Activated naive CD8-positive, alpha-beta T cell treated with anti-CD3 and anti-CD28 coated beads for 36 hours (primary cell): Measurements from ENCODE around the gene HOXA10. TPM values are rescaled to one million over a fixed set of nuclear protein-coding genes. Genes with fewer than 3 reads are reported as not detected.

ENCODE experiments used
- DNase-seq: peaks from one replicate; pipeline ENCODE4 v3.0.0; 2021
- H3K27ac Mint-ChIP-seq: one replicate; pipeline ENCODE4 v1.8.0; 2022; ENCODE audit warnings: mild to moderate bottlenecking, moderate library complexity, mixed read lengths
- H3K27me3 Mint-ChIP-seq: one replicate; pipeline ENCODE4 v1.8.0; 2022; ENCODE audit warnings: mild to moderate bottlenecking, mixed read lengths
- H3K36me3 Mint-ChIP-seq: one replicate; pipeline ENCODE4 v1.8.0; 2021; ENCODE audit warnings: mild to moderate bottlenecking, mixed read lengths
- H3K4me1 Mint-ChIP-seq: one replicate; pipeline ENCODE4 v1.8.0; 2021; ENCODE audit warnings: mixed read lengths
- H3K4me3 Mint-ChIP-seq: one replicate; pipeline ENCODE4 v1.8.0; 2022; ENCODE audit warnings: mild to moderate bottlenecking, moderate library complexity, mixed read lengths
- H3K9me3 Mint-ChIP-seq: one replicate; pipeline ENCODE4 v1.8.0; 2022; ENCODE audit warnings: mixed read lengths
- total RNA-seq, 2 experiments: library from RNA; stranded (reverse); gene quantifications; one replicate each; pipeline ENCODE4 v1.2.3, GENCODE V29; 2021

HOXA10 gene
- total RNA-seq, 2 experiments from 2014 or later: not detected

- Mint-ChIP-seq H3K4me3 (no peak overlapping the region), H3K36me3 (peaks cover 1% of the 10 kb centered on the region), H3K27me3 (peaks cover 73% of the 10 kb centered on the region), H3K4me1 (peaks cover 20% of the 10 kb centered on the region), H3K27ac (no peak overlapping the region), H3K9me3 (no peaks in the 10 kb centered on the region)
- DNase-seq: no peak
Measured at GRCh38 chr7:27138472-27138871, 35.6 kb downstream of the HOXA10 start.

GRCh38 chr7:27137640-27138315 lies 36.3 kb downstream of the HOXA10 start:
- H3K27ac Mint-ChIP-seq: no peak overlapping the region
- no peak for DNase-seq
- peaks cover 1% of the 10 kb centered on the region for H3K36me3 Mint-ChIP-seq
- no peaks in the 10 kb centered on the region for H3K9me3 Mint-ChIP-seq
- no peak overlapping the region for H3K4me3 Mint-ChIP-seq
- H3K4me1 Mint-ChIP-seq: peaks cover 20% of the 10 kb centered on the region
- H3K27me3 Mint-ChIP-seq: peaks cover 76% of the 10 kb centered on the region

- Mint-ChIP-seq H3K4me3 (no peak overlapping the region), H3K27ac (no peak overlapping the region)
- no peak for DNase-seq
Measured at GRCh38 chr7:27134392-27134791, 39.7 kb downstream of the HOXA10 start.

GRCh38 chr7:27133409-27134231 lies 40.5 kb downstream of the HOXA10 start:
- Mint-ChIP-seq H3K4me3 (no peak overlapping the region), H3K9me3 (no peaks in the 10 kb centered on the region), H3K36me3 (no peaks in the 10 kb centered on the region), H3K27me3 (peaks cover 82% of the 10 kb centered on the region), H3K4me1 (peaks cover 20% of the 10 kb centered on the region), H3K27ac (no peak overlapping the region)
- no peak for DNase-seq

More at GRCh38 chr7:27134392-27134791, 39.7 kb downstream of the HOXA10 start:
- Mint-ChIP-seq H3K9me3 (no peaks in the 10 kb centered on the region), H3K27me3 (peaks cover 79% of the 10 kb centered on the region), H3K4me1 (peaks cover 20% of the 10 kb centered on the region), H3K36me3 (no peaks in the 10 kb centered on the region)

- Mint-ChIP-seq H3K4me1 (peaks cover 20% of the 10 kb centered on the region), H3K27me3 (peaks cover 77% of the 10 kb centered on the region)
Measured at GRCh38 chr7:27132978-27133377, 41.1 kb downstream of the HOXA10 start.

GRCh38 chr7:27132214-27132613 lies 41.9 kb downstream of the HOXA10 start:
- Mint-ChIP-seq H3K27ac (no peak overlapping the region), H3K9me3 (no peaks in the 10 kb centered on the region), H3K36me3 (no peaks in the 10 kb centered on the region), H3K4me1 (peaks cover 18% of the 10 kb centered on the region), H3K27me3 (peaks cover 77% of the 10 kb centered on the region), H3K4me3 (no peak overlapping the region)
- DNase-seq: no peak

More at GRCh38 chr7:27132978-27133377, 41.1 kb downstream of the HOXA10 start:
- no peak for DNase-seq
- no peak overlapping the region for H3K4me3 Mint-ChIP-seq
- no peaks in the 10 kb centered on the region for H3K36me3 Mint-ChIP-seq
- H3K9me3 Mint-ChIP-seq: no peaks in the 10 kb centered on the region
- no peak overlapping the region for H3K27ac Mint-ChIP-seq

- no peaks in the 10 kb centered on the region for H3K36me3 Mint-ChIP-seq
- no peak overlapping the region for H3K27ac Mint-ChIP-seq
- no peaks in the 10 kb centered on the region for H3K9me3 Mint-ChIP-seq
- peaks cover 72% of the 10 kb centered on the region for H3K27me3 Mint-ChIP-seq
- DNase-seq: no peak
- peaks cover 16% of the 10 kb centered on the region for H3K4me1 Mint-ChIP-seq
- peak overlapping the region; percentile 60 for H3K4me3 Mint-ChIP-seq
Measured at GRCh38 chr7:27131390-27131819, 42.7 kb downstream of the HOXA10 start.

- H3K27ac Mint-ChIP-seq: no peak within 1 kb of the TSS
- peaks cover 66% of the 10 kb centered on the region for H3K27me3 Mint-ChIP-seq
- H3K9me3 Mint-ChIP-seq: no peaks in the 10 kb centered on the region
Measured at GRCh38 chr7:27130540-27131389, 43.4 kb downstream of the HOXA10 start, which contains the start of gene HOXA4. HOXA4 (minus strand) TSS chr7:27130757; CDS start chr7:27130733, 24 bp downstream.

GRCh38 chr7:27129729-27130539 lies 44.2 kb downstream of the HOXA10 start:
- Mint-ChIP-seq H3K27me3 (peaks cover 63% of the 10 kb centered on the region), H3K9me3 (no peaks in the 10 kb centered on the region), H3K4me1 (peaks cover 12% of the 10 kb centered on the region), H3K4me3 (no peak overlapping the region), H3K36me3 (no peaks in the 10 kb centered on the region), H3K27ac (no peak overlapping the region)
- DNase-seq: no peak

More at GRCh38 chr7:27130540-27131389, 43.4 kb downstream of the HOXA10 start, which contains the start of gene HOXA4:
- Mint-ChIP-seq H3K4me1 (peaks cover 16% of the 10 kb centered on the region), H3K4me3 (peak within 1 kb of the TSS; percentile 60), H3K36me3 (no peaks in the 10 kb centered on the region)
- peak; percentile 80 for DNase-seq

GRCh38 chr7:27128776-27129728 lies 45.1 kb downstream of the HOXA10 start:
- no peak overlapping the region for H3K27ac Mint-ChIP-seq
- no peak overlapping the region for H3K4me3 Mint-ChIP-seq
- H3K36me3 Mint-ChIP-seq: no peaks in the 10 kb centered on the region
- DNase-seq: no peak
- H3K4me1 Mint-ChIP-seq: peaks cover 4% of the 10 kb centered on the region
- H3K27me3 Mint-ChIP-seq: peaks cover 54% of the 10 kb centered on the region
- H3K9me3 Mint-ChIP-seq: no peaks in the 10 kb centered on the region

GRCh38 chr7:27128034-27128433 lies 46.1 kb downstream of the HOXA10 start:
- no peaks in the 10 kb centered on the region for H3K36me3 Mint-ChIP-seq
- DNase-seq: no peak
- no peaks in the 10 kb centered on the region for H3K4me1 Mint-ChIP-seq
- no peaks in the 10 kb centered on the region for H3K9me3 Mint-ChIP-seq
- no peak overlapping the region for H3K27ac Mint-ChIP-seq
- no peak overlapping the region for H3K4me3 Mint-ChIP-seq
- peaks cover 44% of the 10 kb centered on the region for H3K27me3 Mint-ChIP-seq

- H3K4me1 Mint-ChIP-seq: no peaks in the 10 kb centered on the region
- peaks cover 34% of the 10 kb centered on the region for H3K27me3 Mint-ChIP-seq
Measured at GRCh38 chr7:27126596-27127327, 47.4 kb downstream of the HOXA10 start.

GRCh38 chr7:27125986-27126394 lies 48.1 kb downstream of the HOXA10 start:
- Mint-ChIP-seq H3K4me3 (no peak overlapping the region), H3K27me3 (peaks cover 28% of the 10 kb centered on the region), H3K9me3 (no peaks in the 10 kb centered on the region), H3K4me1 (no peaks in the 10 kb centered on the region), H3K27ac (no peak overlapping the region), H3K36me3 (no peaks in the 10 kb centered on the region)
- no peak for DNase-seq

More at GRCh38 chr7:27126596-27127327, 47.4 kb downstream of the HOXA10 start:
- no peaks in the 10 kb centered on the region for H3K9me3 Mint-ChIP-seq
- DNase-seq: no peak
- no peaks in the 10 kb centered on the region for H3K36me3 Mint-ChIP-seq
- H3K4me3 Mint-ChIP-seq: no peak overlapping the region
- H3K27ac Mint-ChIP-seq: no peak overlapping the region
